GM13976 (cell line): ENCODE results near the gene RRBP1.

Experiments
- DNase-seq: peaks from one replicate; pipeline ENCODE4 v3.0.0; 2012; ENCODE audit warnings: low spot score
- CTCF ChIP-seq: IDR thresholded peaks from 2 replicates; pipeline ENCODE4 v1.5.1; 2012; ENCODE audit warnings: borderline replicate concordance, mild to moderate bottlenecking; ENCODE audit not compliant: insufficient read depth; ENCODE audit errors: extremely low read depth, missing control alignments, control extremely low read depth
- in situ Hi-C: fragments of 300-500 bp; cut with MboI; formaldehyde crosslinking; loops from one replicate; pipeline ENCODE4 v1.12.0; 2022; ENCODE audit warnings: low sequenced_read_pairs, mixed read lengths, inconsistent platforms; ENCODE audit not compliant: unreplicated experiment

Gene RRBP1

GRCh38 chr20:17679941-17680835 lies 1.9 kb downstream of the RRBP1 start:
- no peak for DNase-seq
- in situ Hi-C loops = no loop called here
- TF ChIP-seq CTCF = no peak

GRCh38 chr20:17678886-17679285 lies 3.2 kb downstream of the RRBP1 start:
- TF ChIP-seq CTCF = no peak
- DNase-seq = no peak
- in situ Hi-C loops = no loop called here

- DNase-seq = no peak
- in situ Hi-C loops = no loop called here
- TF ChIP-seq CTCF = no peak
These were observed 3.7 kb downstream of the RRBP1 start for GRCh38 chr20:17678295-17678694.

DNA sequence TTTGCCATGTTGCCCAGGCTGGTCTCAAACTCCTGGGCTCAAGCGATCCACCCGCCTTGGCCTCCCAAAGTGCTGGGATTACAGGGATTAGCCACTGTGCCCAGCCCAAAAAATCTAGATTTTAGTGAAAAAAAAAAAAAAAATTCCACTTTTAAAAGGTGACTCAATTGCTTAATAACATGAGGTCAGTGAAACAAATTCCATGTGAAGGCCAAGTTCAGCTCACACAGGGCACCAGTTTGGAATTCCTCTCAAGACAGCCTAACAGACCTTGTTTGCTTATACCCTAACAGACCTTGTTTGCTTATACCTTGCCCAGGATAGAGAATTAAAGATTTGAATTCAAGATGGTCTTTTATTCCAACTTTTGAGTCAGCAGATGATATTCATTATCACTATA lies 5.1 kb downstream of the RRBP1 start:
- no peak for DNase-seq
- no peak for TF ChIP-seq CTCF
- in situ Hi-C loops = no loop called here

DNA sequence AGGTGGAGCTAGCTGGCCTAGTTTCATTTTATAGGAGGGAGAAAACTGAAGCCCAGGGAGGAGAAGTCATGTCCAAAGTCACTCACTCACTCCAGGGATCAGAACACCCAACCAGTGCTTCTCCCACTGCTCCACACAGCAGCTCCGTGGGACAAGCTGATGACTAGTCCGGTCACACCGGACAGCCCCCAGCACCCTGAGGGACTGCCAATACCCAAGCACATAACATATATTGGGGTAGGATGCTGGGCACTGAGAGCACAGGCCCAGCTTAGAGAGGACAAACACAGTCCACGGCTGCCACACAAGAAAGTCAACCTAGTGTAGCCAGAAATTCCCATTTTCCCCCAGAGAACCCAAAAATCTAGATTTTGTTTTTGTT lies 5.7 kb downstream of the RRBP1 start:
- in situ Hi-C loops = no loop called here
- TF ChIP-seq CTCF = no peak
- DNase-seq = no peak

DNA sequence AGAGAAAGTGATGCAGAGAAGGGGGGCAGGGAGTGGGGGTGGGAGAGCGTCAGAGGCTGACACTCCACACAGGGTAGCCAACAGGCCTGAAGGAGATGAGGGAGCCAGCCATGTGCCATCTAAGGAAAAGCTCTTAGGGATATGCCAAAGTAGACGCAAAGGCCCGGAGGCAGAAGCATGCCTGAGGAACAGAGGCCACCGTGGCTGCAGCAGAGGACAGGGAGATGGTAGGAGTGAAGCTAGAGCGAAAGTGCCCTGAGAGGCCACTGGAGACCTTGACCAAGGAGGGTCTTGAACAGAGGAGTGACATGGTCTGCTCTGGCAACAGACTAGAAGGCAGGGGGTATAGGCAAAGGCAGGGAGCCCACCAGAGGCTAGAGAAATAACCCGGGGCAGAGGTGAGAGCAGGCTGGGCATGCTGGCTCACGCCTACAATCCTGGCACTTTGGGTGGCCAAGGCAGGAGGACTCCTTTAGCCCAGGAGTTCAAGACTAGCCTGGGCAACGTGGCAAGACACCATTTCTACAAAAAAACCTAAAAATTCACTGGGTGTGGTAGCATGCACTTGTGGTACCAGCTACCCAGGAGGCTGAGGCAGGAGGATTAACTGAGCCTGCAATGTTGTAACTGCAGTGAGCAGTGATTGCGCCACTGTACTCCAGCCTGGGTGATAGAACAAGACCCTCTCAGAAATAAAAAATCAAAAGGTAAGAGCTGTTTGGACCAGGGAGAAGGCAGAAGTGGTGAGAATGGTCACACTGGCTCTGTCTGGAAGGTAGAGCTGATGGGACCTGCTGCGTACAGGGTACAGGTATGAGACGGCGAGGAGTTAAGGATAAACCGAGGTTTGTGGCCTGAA lies 6.3 kb downstream of the RRBP1 start:
- in situ Hi-C loops = no loop called here
- TF ChIP-seq CTCF = no peak
- no peak for DNase-seq
